Mesothelial cell of epicardium (in vitro differentiated cells): ENCODE measurements around the gene CLEC5A. TPM values are rescaled to one million over a fixed set of nuclear protein-coding genes. Genes with fewer than 3 reads are reported as not detected.
"Not testable (repeated sequence)": the region's sequence is repeated elsewhere in the genome, so short reads cannot be mapped to it uniquely, and the experiment has no call there.

ENCODE experiments used
- DNase-seq, 2 experiments: peaks; one replicate each; pipeline ENCODE4 v3.0.0; 2021; ENCODE audit warnings: low spot score in 2 of 2; ENCODE audit not compliant: unreplicated experiment in 2 of 2
- H3K27ac Mint-ChIP-seq: 2 replicates; pipeline ENCODE4 v1.8.0; 2021; ENCODE audit warnings: mixed read lengths
- H3K27me3 Mint-ChIP-seq: 2 replicates; pipeline ENCODE4 v1.8.0; 2021; ENCODE audit warnings: low read depth, mixed read lengths
- H3K36me3 Mint-ChIP-seq: 2 replicates; pipeline ENCODE4 v1.8.0; 2021; ENCODE audit warnings: mixed read lengths
- H3K4me1 Mint-ChIP-seq: 2 replicates; pipeline ENCODE4 v1.8.0; 2021; ENCODE audit warnings: mixed read lengths
- H3K4me3 Mint-ChIP-seq: 2 replicates; pipeline ENCODE4 v1.8.0; 2021; ENCODE audit warnings: mild to moderate bottlenecking, moderate library complexity, mixed read lengths
- H3K9me3 Mint-ChIP-seq: 2 replicates; pipeline ENCODE4 v1.8.0; 2021; ENCODE audit warnings: mixed read lengths
- CTCF ChIP-seq: fragments of 200-600 bp; sonication (generic); IDR thresholded peaks from one replicate; pipeline ENCODE4 v1.5.0; 2021; ENCODE audit warnings: antibody characterized with exemption; ENCODE audit not compliant: unreplicated experiment
- total RNA-seq: library from RNA; stranded (reverse); gene quantifications from 3 replicates; pipeline ENCODE4 v1.2.1, GENCODE V29; 2021

CLEC5A gene
- total RNA-seq, 1 donor from 2014 or later: not detected

GRCh38 chr7:141990011-141990725 lies 43.4 kb upstream of the CLEC5A start:
- H3K4me3 Mint-ChIP-seq: no peak overlapping the region
- no peak for DNase-seq
- no peaks in the 10 kb centered on the region for H3K36me3 Mint-ChIP-seq
- H3K27me3 Mint-ChIP-seq: no peaks in the 10 kb centered on the region
- H3K4me1 Mint-ChIP-seq: no peaks in the 10 kb centered on the region
- TF ChIP-seq CTCF: no peak
- no peak overlapping the region for H3K27ac Mint-ChIP-seq
- no peaks in the 10 kb centered on the region for H3K9me3 Mint-ChIP-seq

GRCh38 chr7:141987803-141988202 lies 41.0 kb upstream of the CLEC5A start:
- not testable (repeated sequence) for H3K4me3 Mint-ChIP-seq, H3K4me1 Mint-ChIP-seq, H3K9me3 Mint-ChIP-seq, H3K27me3 Mint-ChIP-seq, H3K27ac Mint-ChIP-seq, DNase-seq, H3K36me3 Mint-ChIP-seq

- Mint-ChIP-seq H3K27me3 (no peaks in the 10 kb centered on the region), H3K36me3 (no peaks in the 10 kb centered on the region), H3K27ac (no peak overlapping the region), H3K9me3 (no peaks in the 10 kb centered on the region), H3K4me3 (no peak overlapping the region), H3K4me1 (no peaks in the 10 kb centered on the region)
- DNase-seq: no peak
- TF ChIP-seq CTCF: no peak
Observed at GRCh38 chr7:141986923-141987322, 40.1 kb upstream of the CLEC5A start.

- not testable (repeated sequence) for H3K27me3 Mint-ChIP-seq, H3K9me3 Mint-ChIP-seq, H3K27ac Mint-ChIP-seq, H3K4me3 Mint-ChIP-seq, H3K4me1 Mint-ChIP-seq, H3K36me3 Mint-ChIP-seq, DNase-seq
Observed at GRCh38 chr7:141985926-141986325, 39.2 kb upstream of the CLEC5A start.

GRCh38 chr7:141979568-141979967 lies 32.8 kb upstream of the CLEC5A start:
- no peak for TF ChIP-seq CTCF
- no peak overlapping the region for H3K27ac Mint-ChIP-seq

GRCh38 chr7:141978351-141978750 lies 31.6 kb upstream of the CLEC5A start:
- no peak for TF ChIP-seq CTCF
- Mint-ChIP-seq H3K36me3 (no peaks in the 10 kb centered on the region), H3K4me3 (no peak overlapping the region), H3K27me3 (peaks cover 13% of the 10 kb centered on the region), H3K27ac (no peak overlapping the region), H3K9me3 (no peaks in the 10 kb centered on the region), H3K4me1 (peaks cover 3% of the 10 kb centered on the region)
- no peak for DNase-seq

More at GRCh38 chr7:141979568-141979967, 32.8 kb upstream of the CLEC5A start:
- no peaks in the 10 kb centered on the region for H3K36me3 Mint-ChIP-seq
- no peaks in the 10 kb centered on the region for H3K9me3 Mint-ChIP-seq
- H3K4me1 Mint-ChIP-seq: peaks cover 3% of the 10 kb centered on the region
- H3K27me3 Mint-ChIP-seq: peaks cover 4% of the 10 kb centered on the region
- no peak for DNase-seq
- no peak overlapping the region for H3K4me3 Mint-ChIP-seq
